ENCODE data around the gene NCMAP.
"Not testable (repeated sequence)": the region's sequence is repeated elsewhere in the genome, so short reads cannot be mapped to it uniquely, and the experiment has no call there.

The NCMAP gene

DNA sequence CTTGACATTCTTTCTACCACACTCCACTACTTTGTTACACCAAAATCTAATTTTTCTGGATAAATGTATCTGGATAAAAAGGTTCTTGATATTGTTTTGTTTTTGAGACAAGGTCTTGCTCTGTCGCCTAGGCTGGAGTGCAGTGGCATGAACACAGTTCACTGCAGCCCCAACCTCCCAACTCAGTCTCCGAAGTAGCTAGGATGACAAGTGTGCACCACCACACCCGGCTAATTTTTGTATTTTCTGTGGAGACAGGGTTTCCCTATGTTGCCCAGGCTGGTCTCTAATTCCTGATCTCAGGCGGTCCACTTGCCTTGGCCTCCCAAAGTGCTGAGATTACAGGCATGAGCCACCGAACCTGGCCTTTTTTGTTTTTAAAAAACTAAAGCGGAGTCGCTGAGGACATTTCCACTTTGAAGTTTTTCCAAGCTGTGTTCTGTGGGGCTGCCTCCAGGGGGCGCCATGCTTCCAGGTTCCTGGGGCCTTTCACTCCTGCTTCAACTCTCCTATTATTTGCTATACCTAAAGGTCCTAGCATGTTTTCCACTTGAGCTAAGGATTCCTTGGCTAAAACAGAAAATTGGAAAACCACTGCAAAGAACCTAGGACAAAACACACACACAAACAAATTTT lies 14.1 kb upstream of the NCMAP start:
- no peak for DNase-seq (ENCODE audit: low read depth)

DNA sequence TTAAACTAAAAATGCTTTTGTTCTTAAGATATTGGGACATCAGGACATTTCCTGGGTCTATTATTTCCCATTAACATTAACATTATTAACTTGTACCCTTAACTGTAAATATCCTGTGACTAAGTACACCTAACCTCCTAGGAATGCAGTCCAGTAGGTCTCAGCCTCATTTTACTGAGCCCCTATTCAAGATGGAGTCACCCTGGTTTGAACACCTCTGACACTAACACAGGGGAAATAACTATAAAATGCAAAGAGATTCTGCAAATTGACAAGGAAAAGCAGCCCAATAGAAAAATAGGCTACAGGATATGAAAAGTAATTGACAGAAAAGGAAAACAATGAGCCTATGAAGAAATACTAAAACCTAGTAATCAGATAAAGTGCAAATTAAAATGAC lies 11.6 kb upstream of the NCMAP start:
- peak; percentile 46 for DNase-seq (ENCODE audit: low read depth)

- DNase-seq (ENCODE audit: low read depth): no peak
Observed at GRCh38 chr1:24545662-24546061, 10.2 kb upstream of the NCMAP start.

DNA sequence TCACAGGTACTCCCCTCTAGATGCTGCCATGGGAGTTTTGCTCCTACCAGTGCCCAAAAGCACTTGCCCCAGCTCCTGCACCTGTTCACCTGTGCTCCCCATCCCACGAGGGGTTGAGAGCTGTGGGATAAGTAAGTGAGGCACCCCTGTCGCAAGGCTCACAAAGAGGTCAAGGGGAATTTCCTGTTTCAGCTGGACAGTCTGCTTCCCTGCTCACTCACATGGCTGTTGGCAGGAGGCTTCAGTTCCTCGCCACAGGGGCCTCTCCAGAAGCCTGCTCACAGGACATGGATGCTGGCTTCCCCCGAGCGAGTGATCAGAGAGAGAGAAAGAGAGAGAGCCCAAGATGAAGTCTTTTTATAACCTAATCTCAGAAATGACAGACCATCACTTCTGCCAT lies 8.7 kb upstream of the NCMAP start:
- DNase-seq (ENCODE audit: low read depth): no peak

DNA sequence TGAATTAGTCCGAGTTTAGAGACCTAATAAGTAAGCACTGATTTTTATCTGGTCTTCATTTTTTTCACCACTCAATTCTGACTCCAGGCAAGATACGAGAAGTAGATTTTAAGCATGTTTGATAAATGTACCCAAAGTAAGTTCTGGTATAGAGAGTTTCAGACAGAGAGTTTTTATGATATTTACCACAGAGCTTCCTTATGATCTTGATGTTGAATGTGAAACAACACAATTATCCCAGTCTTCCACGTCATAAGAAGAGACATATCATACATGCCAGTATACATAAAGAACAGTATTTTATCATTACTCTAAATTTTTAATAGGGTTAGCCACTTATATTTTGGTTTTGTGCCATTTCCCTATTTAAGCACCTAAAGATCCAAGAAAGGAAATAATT lies 7.8 kb upstream of the NCMAP start:
- no peak for DNase-seq (ENCODE audit: low read depth)

GRCh38 chr1:24549210-24549609 lies 6.7 kb upstream of the NCMAP start:
- not testable (repeated sequence) for DNase-seq (ENCODE audit: low read depth)

- DNase-seq (ENCODE audit: low read depth): no peak
Observed at GRCh38 chr1:24551290-24551959, 4.5 kb upstream of the NCMAP start.

DNA sequence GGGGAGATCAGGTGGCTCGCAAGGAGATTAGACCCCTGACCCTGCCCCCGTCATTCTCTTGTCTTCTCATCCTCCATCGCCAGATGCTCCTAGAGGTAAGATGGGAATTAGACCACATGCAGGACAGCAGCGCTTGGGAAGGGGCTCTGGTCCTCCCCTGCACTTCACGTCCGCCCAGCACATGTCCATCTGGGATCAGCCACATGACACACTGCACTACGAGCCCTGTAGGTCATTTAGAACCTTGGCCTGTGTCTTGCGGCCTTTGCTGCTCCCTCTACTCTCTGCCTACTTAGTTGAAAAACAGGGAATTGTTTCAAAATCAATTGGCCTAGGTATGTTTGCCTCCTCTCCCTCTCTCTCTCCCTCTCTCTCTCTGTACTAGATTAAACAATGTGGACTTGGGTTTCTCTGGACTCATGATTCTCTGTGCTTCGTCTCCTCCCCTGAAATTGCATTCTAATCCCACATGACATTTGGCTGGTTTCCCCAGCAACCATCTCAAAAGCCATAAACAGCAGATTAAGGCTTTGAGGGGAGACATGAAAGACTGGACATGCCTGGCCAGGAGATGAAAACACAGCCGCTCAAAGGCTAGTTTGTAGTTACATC lies 3.8 kb upstream of the NCMAP start:
- no peak for DNase-seq (ENCODE audit: low read depth)

DNA sequence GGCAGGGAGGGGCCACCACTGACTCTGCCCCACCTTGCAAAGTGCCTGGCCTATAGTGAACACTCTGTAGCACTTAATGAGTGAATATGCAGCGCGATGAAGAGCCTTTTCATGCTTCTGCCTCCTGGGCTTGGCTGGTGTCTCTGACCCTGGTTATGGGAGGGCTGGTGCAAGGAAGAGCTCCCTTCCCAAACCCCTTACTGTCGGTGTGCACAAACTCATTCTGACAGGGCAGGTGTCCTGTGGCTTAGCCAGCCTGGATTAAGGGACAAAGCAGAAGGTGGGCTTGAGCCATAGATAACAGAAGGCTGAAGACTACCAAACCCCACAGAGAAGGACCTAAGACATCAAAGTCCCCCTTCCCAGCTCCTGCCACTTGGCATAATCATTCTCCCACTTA lies 2.0 kb upstream of the NCMAP start:
- DNase-seq (ENCODE audit: low read depth): no peak

DNA sequence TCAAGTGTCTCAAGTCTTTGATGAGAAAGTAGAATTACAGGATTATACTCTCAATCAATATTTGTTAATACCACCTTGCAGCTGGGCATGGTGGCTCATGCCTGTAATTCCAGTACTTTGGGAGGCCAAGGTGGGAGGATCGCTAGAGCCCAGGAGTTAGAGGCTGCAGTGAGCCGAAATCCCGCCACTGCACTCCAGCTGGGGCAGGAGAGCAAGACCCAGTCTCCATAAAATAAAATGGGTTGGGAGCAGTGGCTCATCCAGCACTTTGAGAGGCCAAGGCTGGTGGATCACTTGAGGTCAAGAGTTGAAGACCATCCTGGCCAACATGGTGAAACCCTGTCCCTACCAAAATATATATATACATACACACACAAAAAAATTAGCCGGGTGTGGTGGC lies 1.2 kb upstream of the NCMAP start:
- no peak for DNase-seq (ENCODE audit: low read depth)

DNA sequence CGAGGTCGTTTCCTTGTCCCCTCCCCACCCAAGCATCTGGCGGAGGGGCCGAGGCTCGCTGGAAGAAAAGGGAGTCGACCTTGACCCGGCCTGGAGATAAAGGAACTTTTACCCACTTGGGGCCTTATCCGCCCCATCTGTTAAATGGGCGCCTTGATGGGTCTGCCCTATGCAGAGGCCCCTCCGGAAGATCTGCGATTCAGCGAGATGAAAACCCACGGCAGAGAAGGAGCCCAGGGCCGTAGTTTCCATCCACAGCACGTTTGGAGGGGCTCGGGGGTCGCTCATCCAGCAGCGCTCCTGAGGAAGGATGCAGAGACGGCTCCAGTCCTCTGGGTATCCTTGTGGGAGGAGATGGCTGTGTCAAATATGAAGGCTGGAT lies 518 bp downstream of the NCMAP start:
- no peak for DNase-seq (ENCODE audit: low read depth)

- no peak for DNase-seq (ENCODE audit: low read depth)
Observed at GRCh38 chr1:24557220-24557619, 1.3 kb downstream of the NCMAP start.

DNA sequence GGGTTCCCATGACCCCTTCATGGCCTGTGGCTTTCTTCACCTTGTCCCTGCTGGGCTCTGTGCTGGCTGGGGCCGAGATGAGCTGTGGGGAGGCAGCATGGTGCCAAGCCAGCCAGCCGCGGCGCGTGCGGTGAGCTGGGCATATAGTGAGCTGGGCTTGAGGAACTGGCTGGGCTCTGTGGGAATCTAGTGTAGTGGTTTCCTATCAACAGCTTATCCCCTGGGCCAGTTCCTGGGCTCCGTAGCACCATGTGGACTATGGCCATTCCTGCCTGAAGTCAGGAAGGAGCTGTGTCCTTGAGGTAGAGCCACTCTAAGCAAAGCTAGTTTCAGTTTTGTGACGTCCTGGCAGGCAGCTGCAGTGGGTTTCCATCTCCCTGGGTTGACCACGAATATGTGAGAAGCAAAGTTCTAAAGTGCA lies 1.8 kb downstream of the NCMAP start:
- DNase-seq (ENCODE audit: low read depth): no peak

DNA sequence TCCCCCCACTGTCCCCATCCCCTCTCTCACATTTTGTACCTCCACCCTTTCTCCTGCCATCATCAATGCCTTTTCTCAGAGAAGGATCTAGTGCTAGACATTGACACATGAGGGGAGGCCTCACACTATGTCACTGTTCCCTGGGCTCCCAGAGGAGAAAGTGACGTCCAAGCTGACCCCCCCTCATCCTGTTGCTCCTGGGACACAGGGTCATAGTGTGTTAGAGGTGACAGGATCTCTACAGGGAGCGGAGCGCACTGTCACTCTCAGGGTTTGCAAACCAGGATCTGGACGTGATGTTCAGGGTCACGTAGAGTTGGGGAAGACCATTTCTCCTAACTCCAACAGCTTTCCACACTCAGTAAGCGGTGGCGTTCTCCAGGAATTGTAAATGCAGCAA lies 2.6 kb downstream of the NCMAP start:
- DNase-seq (ENCODE audit: low read depth): no peak

DNA sequence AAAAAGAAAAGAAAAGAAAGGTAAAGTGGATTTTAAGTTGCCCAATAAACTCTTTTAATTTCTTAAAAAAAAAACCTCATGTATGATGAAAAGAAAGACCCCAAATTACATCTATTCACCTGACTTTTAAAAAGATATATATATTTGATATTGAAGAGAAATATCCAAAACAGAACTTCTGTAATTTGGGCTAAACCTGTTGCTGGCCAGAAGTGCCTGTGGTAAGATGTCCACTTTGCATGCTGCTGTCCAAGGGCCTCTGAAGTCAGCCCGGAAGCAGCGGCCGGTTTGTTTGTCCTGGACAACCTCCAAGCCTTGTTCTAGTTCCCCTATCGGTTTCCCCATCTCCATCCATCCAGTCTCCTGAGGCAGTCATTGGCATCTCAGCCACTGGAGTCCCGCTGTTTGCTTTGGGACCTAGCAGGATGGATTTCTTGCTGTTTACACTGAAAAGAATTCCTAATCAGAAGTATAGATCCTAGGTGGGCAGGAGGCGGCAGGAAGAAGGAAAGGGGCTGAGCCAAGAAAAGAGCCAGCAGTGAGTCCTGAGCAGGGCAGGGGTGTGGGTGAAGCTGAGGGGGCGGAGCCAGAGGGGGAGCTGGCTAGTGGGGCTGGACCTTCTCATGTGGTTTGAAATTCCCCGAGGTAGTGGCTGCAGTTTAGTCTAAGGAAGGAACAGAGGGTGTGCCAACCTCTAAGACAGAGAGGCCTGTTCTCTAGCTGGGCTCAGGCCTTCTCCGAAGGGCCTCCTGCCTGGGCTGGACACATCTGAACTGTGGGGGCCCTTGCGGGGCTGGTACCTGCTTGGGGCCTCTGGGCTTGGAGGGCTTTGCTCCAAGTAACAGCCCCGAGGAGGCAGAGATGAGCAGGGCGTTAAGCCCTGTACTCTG lies 3.3 kb downstream of the NCMAP start:
- peak; percentile 85 for DNase-seq (ENCODE audit: low read depth)

- no peak for DNase-seq (ENCODE audit: low read depth)
Observed at GRCh38 chr1:24560361-24560760, 4.5 kb downstream of the NCMAP start.

DNA sequence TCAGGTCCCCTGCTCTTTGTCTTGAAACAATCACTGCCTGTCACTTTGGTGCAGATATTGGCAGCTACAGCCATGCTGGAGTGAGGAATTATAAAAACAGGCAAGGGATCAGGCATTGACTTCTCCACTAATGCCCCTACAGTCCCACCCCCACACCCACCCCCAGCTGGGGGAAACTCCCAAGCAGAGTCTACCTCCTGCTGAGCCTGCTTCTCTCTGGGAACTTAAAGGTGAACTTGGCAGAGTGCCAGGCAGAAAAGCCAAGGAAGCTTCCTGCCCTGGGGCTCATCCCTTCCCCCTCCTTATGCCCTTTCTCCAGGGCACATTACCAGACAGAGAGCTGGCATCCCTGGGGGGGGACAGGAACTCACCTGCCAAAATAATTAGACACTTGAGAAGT lies 6.7 kb downstream of the NCMAP start:
- no peak for DNase-seq (ENCODE audit: low read depth)

DNA sequence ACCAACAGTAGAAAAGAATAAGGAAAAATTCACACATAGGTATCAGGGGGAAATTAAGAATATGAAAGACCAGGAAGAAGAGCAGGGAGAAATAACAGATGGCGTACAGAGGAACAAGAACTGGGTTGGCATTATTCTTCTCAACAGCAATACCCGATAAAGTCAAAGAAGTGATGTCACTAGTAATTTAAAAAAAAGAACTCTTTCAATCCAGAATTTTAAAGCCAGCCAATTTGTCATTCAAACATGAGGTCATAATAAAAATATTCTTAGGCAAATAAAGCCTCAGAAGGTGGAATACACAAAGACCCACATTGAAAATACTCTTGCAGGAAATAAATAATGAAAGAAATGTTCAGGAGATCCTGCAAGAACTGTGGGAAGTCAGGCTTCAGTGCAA lies 8.8 kb downstream of the NCMAP start:
- no peak for DNase-seq (ENCODE audit: low read depth)

DNA sequence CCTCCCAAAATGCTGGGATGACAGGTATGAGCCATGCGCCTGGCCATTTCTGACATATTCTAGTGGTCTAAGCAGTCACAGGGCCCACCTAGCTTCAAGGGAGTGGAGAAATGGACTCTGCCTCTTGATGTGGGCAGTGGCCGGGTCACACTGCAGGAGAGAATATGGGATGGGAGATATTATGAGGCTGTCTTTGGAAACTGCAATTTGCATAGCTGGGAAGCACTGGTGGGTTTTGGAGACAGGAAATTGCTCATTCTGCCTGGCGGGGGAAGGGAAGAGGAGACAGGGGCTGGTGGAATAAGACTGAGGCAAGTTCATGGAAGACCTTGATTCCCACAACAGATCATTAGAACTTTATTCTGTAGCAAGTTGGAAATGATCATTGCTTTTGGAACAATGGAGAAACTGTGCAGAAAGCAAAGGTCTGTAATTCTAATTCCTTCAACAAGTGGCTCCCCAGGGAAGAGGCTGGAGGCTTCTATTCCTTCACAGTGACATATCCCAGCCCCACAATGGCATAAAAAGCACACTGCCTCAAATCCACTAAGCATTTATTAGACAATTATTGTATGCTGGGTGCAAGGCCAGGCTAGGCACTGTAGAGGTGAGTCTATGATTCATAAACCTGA lies 10.5 kb downstream of the NCMAP start:
- peak; percentile 54 for DNase-seq (ENCODE audit: low read depth)

GRCh38 chr1:24567792-24568388 lies 12.0 kb downstream of the NCMAP start:
- peak; percentile 52 for DNase-seq (ENCODE audit: low read depth)

GRCh38 chr1:24568475-24568874 lies 12.6 kb downstream of the NCMAP start:
- DNase-seq (ENCODE audit: low read depth): no peak

All from ELR (cell line).